Spinal cord (tissue), 10 donors: Measurements from ENCODE around the gene UGT1A1. TPM values are rescaled to one million over a fixed set of nuclear protein-coding genes. Genes with fewer than 3 reads are reported as not detected.

Experiments used
- DNase-seq, 6 donors: peaks; one replicate each; pipeline versions ENCODE4 v3.0.0 to v3.0.0-alpha.2; 2013 to 2015; ENCODE audit warnings: low spot score in 6 of 6, low read depth in 4 of 6
- H3K27ac ChIP-seq: one replicate; pipeline ENCODE4 v1.5.1; 2013; ENCODE audit warnings: low read depth, low read length, control low read depth
- H3K27me3 ChIP-seq: one replicate; pipeline ENCODE4 v1.6.1; 2013; ENCODE audit warnings: low read length; ENCODE audit not compliant: control insufficient read depth, insufficient read depth
- H3K36me3 ChIP-seq: one replicate; pipeline ENCODE4 v1.6.1; 2013; ENCODE audit warnings: low read length; ENCODE audit not compliant: control insufficient read depth, insufficient read depth
- H3K4me1 ChIP-seq: one replicate; pipeline ENCODE4 v1.6.1; 2013; ENCODE audit warnings: low read length; ENCODE audit not compliant: control insufficient read depth, insufficient read depth
- H3K4me3 ChIP-seq: one replicate; pipeline ENCODE4 v1.5.1; 2013; ENCODE audit warnings: low read depth, low read length, control low read depth
- H3K9me3 ChIP-seq: one replicate; pipeline ENCODE4 v1.6.1; 2013; ENCODE audit warnings: low read length; ENCODE audit not compliant: control insufficient read depth, insufficient read depth
- WGBS: methylation state at CpG from one replicate; pipeline ENCODE4 v1.1.5; 2013; ENCODE audit warnings: missing lambda C conversion rate; ENCODE audit not compliant: insufficient coverage; 5-methylcytosine and 5-hydroxymethylcytosine counted together
- polyA plus RNA-seq, 2 donors: library from polyadenylated mRNA; unstranded; fragments of 120-200 nt; gene quantifications; one replicate each; pipeline ENCODE4 v1.2.1, GENCODE V29; 2013; ENCODE audit not compliant: insufficient read length in 2 of 2
- total RNA-seq, 2 donors: library from RNA; depleted of rRNA in 1 of 2; stranded (reverse); fragments of 120-200 nt in 1 of 2; fragments of >200 nt in 1 of 2; gene quantifications; one replicate each; pipeline versions ENCODE4 v1.2.3 to v1.2.4, GENCODE V29; 2013 to 2014
- donor health status: healthy.

UGT1A1 gene
- total and polyA plus RNA-seq, 4 donors = 0.05 TPM; not detected in 3

- 82% methylated on average over 16 of the region's 18 CpGs for WGBS
These were observed 33.5 kb downstream of the UGT1A1 start for GRCh38 chr2:233793465-233794127.

GRCh38 chr2:233794128-233794658 is 34.1 kb downstream of the UGT1A1 start:
- no peaks in the 10 kb centered on the region for H3K4me1 ChIP-seq
- H3K36me3 ChIP-seq = no peaks in the 10 kb centered on the region
- DNase-seq = no peak
- H3K27me3 ChIP-seq = no peaks in the 10 kb centered on the region
- no peak overlapping the region for H3K4me3 ChIP-seq
- 92% methylated on average over 17 of the region's 17 CpGs for WGBS
- H3K27ac ChIP-seq = no peak overlapping the region
- H3K9me3 ChIP-seq = no peaks in the 10 kb centered on the region

More at GRCh38 chr2:233793465-233794127, 33.5 kb downstream of the UGT1A1 start:
- Histone ChIP-seq H3K4me1 (no peaks in the 10 kb centered on the region), H3K4me3 (no peak overlapping the region), H3K27ac (no peak overlapping the region), H3K36me3 (no peaks in the 10 kb centered on the region), H3K27me3 (no peaks in the 10 kb centered on the region), H3K9me3 (no peaks in the 10 kb centered on the region)
- DNase-seq = no peak

GRCh38 chr2:233795735-233796171 is 35.7 kb downstream of the UGT1A1 start:
- Histone ChIP-seq H3K27ac (no peak overlapping the region), H3K4me3 (no peak overlapping the region), H3K36me3 (no peaks in the 10 kb centered on the region), H3K4me1 (no peaks in the 10 kb centered on the region), H3K27me3 (no peaks in the 10 kb centered on the region), H3K9me3 (no peaks in the 10 kb centered on the region)
- WGBS = 90% methylated on average over 11 of the region's 13 CpGs
- no peak for DNase-seq

- H3K27me3 ChIP-seq = no peaks in the 10 kb centered on the region
- no peaks in the 10 kb centered on the region for H3K36me3 ChIP-seq
- no peak for DNase-seq
- no peak overlapping the region for H3K4me3 ChIP-seq
- no peak overlapping the region for H3K27ac ChIP-seq
- no peaks in the 10 kb centered on the region for H3K4me1 ChIP-seq
- 85% methylated on average over 3 of the region's 9 CpGs for WGBS
- H3K9me3 ChIP-seq = no peaks in the 10 kb centered on the region
These were observed 36.2 kb downstream of the UGT1A1 start for GRCh38 chr2:233796254-233796653.

DNA sequence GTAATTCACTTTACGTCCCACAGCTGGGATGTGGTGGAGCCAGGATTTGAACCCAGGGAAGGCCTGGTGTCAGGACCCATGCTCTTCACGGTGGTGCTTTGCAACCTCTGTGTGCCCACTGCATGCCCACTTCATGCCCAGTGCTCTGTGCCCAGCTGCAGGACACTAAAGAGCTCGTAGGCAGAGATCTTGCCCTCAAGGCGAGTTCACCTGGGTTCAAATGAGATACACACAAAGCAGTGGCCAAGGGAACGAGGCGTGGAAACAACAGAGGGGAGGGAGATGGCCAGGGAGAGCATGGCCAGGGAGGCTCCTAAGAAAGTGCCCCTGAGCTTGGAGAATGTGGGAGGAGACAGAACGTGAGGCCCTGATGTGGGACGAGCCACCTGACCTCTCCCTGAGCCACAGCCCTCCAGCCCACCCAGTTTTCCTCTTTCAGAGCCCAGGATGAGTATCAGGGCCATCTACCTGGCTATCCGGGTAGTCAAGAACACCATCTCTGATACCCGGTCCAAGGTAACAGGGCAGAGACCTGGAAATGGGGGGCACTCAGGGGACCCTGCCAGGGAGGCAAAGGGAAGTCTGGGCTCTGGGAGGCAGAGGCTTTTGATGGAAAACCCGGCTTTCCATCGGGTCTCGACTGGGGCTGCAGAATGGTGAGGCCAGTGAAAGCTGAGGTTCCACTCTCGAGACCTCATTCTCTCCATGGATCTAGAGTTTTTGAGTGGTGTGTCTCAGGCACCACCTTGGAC is 38.4 kb downstream of the UGT1A1 start:
- H3K36me3 ChIP-seq = no peaks in the 10 kb centered on the region
- H3K27ac ChIP-seq = no peak overlapping the region
- H3K4me3 ChIP-seq = no peak overlapping the region
- H3K4me1 ChIP-seq = no peaks in the 10 kb centered on the region
- no peaks in the 10 kb centered on the region for H3K9me3 ChIP-seq
- no peaks in the 10 kb centered on the region for H3K27me3 ChIP-seq
- no peak for DNase-seq
- 85% methylated on average over 14 of the region's 14 CpGs for WGBS

- Histone ChIP-seq H3K9me3 (no peaks in the 10 kb centered on the region), H3K36me3 (no peaks in the 10 kb centered on the region), H3K27ac (no peak overlapping the region), H3K4me3 (no peak overlapping the region), H3K4me1 (no peaks in the 10 kb centered on the region), H3K27me3 (no peaks in the 10 kb centered on the region)
- 42% methylated on average over 6 of the region's 7 CpGs for WGBS
- peak in 1 of 6 donors; percentile 9 for DNase-seq
These were observed 39.1 kb downstream of the UGT1A1 start for GRCh38 chr2:233799087-233799665.

DNA sequence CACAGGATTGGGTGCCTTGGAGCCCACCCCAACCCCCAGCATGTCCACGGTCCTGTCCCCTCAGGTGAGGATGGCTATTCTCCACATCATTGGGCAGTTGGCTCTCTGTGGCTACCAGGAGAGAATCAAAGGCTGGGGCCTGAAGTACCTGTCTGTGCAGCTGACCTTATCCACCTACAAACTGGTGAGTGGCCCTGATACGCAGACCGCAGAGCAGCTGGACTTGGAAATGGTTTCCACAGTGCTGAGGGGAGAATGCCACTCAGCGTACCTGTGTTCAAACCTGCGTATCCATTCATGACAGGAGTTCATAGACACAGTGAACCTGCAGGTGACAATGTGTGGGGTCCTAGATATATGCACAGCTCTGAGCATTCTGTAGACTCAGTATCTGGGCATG is 39.6 kb downstream of the UGT1A1 start:
- Histone ChIP-seq H3K36me3 (no peaks in the 10 kb centered on the region), H3K27ac (no peak overlapping the region), H3K27me3 (no peaks in the 10 kb centered on the region), H3K4me3 (no peak overlapping the region), H3K9me3 (no peaks in the 10 kb centered on the region), H3K4me1 (no peaks in the 10 kb centered on the region)
- no peak for DNase-seq
- 74% methylated on average over 5 of the region's 5 CpGs for WGBS

DNA sequence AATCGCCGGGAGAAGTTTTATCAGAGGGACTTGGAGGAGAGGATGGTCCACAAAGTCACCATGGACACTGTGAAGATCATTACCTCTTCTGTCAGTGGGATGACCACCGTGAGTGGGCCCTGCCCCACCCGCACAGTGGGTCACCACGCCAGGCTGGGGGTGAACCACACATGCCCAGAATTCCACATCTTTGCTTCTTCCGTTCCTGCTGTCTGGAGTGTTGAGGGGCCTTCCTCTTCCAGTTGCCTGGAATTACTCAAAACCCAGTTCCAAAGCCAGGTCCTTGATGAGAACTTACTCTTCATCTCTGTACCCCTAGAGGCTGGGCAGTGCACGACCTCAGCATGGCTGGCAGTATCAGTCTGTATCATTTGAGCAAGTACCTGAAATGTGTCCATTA is 40.1 kb downstream of the UGT1A1 start:
- H3K4me3 ChIP-seq = no peak overlapping the region
- no peak for DNase-seq
- no peaks in the 10 kb centered on the region for H3K9me3 ChIP-seq
- no peaks in the 10 kb centered on the region for H3K4me1 ChIP-seq
- no peaks in the 10 kb centered on the region for H3K27me3 ChIP-seq
- H3K36me3 ChIP-seq = no peaks in the 10 kb centered on the region
- 93% methylated on average over 4 of the region's 7 CpGs for WGBS
- H3K27ac ChIP-seq = no peak overlapping the region

- WGBS = 82% methylated on average over 5 of the region's 9 CpGs
- Histone ChIP-seq H3K27ac (no peak overlapping the region), H3K9me3 (no peaks in the 10 kb centered on the region), H3K36me3 (no peaks in the 10 kb centered on the region), H3K27me3 (no peaks in the 10 kb centered on the region), H3K4me3 (no peak overlapping the region), H3K4me1 (no peaks in the 10 kb centered on the region)
- no peak for DNase-seq
These were observed 41.5 kb downstream of the UGT1A1 start for GRCh38 chr2:233801357-233802131.
